ENCODE data around the gene RHAG. TPM values are rescaled to one million over a fixed set of nuclear protein-coding genes. Genes with fewer than 3 reads are reported as not detected.

RHAG gene
- total RNA-seq, 1 experiment from 2014 or later: 0.31 TPM

- POLR2A ChIA-PET: no interaction called here
- CTCF ChIA-PET: no interaction called here
- no peak for DNase-seq (ENCODE audit: low spot score)
- Mint-ChIP-seq H3K36me3 (peaks cover 4% of the 10 kb centered on the region; the same call in 1 of the 2 replicates), H3K27ac (no peak overlapping the region), H3K4me3 (no peak overlapping the region), H3K4me1 (no peaks in the 10 kb centered on the region), H3K27me3 (ENCODE audit: low read depth) (no peaks in the 10 kb centered on the region), H3K9me3 (peaks cover 15% of the 10 kb centered on the region)
- ATAC-seq: no peak
- no peak for TF ChIP-seq ESRRA (CRISPR knock-in tag; IDR thresholded peaks at IDR 0.05; ENCODE audit: borderline replicate concordance)
- TF ChIP-seq, protein P1, sequence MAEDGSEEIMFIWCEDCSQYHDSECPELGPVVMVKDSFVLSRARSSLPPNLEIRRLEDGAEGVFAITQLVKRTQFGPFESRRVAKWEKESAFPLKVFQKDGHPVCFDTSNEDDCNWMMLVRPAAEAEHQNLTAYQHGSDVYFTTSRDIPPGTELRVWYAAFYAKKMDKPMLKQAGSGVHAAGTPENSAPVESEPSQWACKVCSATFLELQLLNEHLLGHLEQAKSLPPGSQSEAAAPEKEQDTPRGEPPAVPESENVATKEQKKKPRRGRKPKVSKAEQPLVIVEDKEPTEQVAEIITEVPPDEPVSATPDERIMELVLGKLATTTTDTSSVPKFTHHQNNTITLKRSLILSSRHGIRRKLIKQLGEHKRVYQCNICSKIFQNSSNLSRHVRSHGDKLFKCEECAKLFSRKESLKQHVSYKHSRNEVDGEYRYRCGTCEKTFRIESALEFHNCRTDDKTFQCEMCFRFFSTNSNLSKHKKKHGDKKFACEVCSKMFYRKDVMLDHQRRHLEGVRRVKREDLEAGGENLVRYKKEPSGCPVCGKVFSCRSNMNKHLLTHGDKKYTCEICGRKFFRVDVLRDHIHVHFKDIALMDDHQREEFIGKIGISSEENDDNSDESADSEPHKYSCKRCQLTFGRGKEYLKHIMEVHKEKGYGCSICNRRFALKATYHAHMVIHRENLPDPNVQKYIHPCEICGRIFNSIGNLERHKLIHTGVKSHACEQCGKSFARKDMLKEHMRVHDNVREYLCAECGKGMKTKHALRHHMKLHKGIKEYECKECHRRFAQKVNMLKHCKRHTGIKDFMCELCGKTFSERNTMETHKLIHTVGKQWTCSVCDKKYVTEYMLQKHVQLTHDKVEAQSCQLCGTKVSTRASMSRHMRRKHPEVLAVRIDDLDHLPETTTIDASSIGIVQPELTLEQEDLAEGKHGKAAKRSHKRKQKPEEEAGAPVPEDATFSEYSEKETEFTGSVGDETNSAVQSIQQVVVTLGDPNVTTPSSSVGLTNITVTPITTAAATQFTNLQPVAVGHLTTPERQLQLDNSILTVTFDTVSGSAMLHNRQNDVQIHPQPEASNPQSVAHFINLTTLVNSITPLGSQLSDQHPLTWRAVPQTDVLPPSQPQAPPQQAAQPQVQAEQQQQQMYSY (CRISPR knock-in tag; IDR thresholded peaks at IDR 0.05): no peak
- no peak for TF ChIP-seq ATF3 (CRISPR knock-in tag; conservative IDR thresholded peaks at IDR 0.05)
- TF ChIP-seq RELA (CRISPR knock-in tag; IDR thresholded peaks at IDR 0.05; ENCODE audit: borderline replicate concordance): no peak
- TF ChIP-seq RORB (CRISPR knock-in tag; IDR thresholded peaks at IDR 0.05): no peak
- TF ChIP-seq ZNF425 (CRISPR knock-in tag; conservative IDR thresholded peaks at IDR 0.05): no peak
- no peak for TF ChIP-seq FOXP1 (CRISPR knock-in tag; IDR thresholded peaks at IDR 0.05; ENCODE audit: borderline replicate concordance)
- no peak for TF ChIP-seq CREM (CRISPR knock-in tag; IDR thresholded peaks at IDR 0.05)
- TF ChIP-seq CBFB (CRISPR knock-in tag; IDR thresholded peaks at IDR 0.05; ENCODE audit: low read depth): no peak
- no peak for TF ChIP-seq ZNF317 (CRISPR knock-in tag; IDR thresholded peaks at IDR 0.05; ENCODE audit: borderline replicate concordance, low read depth)
- TF ChIP-seq ZNF671 (CRISPR knock-in tag; IDR thresholded peaks at IDR 0.05): no peak
- no peak for TF ChIP-seq TP53 (CRISPR knock-in tag; IDR thresholded peaks at IDR 0.05)
- no peak for TF ChIP-seq JAZF1 (CRISPR knock-in tag; IDR thresholded peaks at IDR 0.05)
- no peak for TF ChIP-seq FOXJ3 (CRISPR knock-in tag; IDR thresholded peaks at IDR 0.05; ENCODE audit: borderline replicate concordance)
- no peak for TF ChIP-seq FOXP4 (CRISPR knock-in tag; IDR thresholded peaks at IDR 0.05)
- TF ChIP-seq, protein P2, sequence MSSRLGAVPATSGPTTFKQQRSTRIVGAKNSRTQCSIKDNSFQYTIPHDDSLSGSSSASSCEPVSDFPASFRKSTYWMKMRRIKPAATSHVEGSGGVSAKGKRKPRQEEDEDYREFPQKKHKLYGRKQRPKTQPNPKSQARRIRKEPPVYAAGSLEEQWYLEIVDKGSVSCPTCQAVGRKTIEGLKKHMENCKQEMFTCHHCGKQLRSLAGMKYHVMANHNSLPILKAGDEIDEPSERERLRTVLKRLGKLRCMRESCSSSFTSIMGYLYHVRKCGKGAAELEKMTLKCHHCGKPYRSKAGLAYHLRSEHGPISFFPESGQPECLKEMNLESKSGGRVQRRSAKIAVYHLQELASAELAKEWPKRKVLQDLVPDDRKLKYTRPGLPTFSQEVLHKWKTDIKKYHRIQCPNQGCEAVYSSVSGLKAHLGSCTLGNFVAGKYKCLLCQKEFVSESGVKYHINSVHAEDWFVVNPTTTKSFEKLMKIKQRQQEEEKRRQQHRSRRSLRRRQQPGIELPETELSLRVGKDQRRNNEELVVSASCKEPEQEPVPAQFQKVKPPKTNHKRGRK (CRISPR knock-in tag; IDR thresholded peaks at IDR 0.05; ENCODE audit: borderline replicate concordance): no peak
- TF ChIP-seq, protein P3, sequence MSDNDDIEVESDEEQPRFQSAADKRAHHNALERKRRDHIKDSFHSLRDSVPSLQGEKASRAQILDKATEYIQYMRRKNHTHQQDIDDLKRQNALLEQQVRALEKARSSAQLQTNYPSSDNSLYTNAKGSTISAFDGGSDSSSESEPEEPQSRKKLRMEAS (CRISPR knock-in tag; IDR thresholded peaks at IDR 0.05): no peak
- TF ChIP-seq EMX1 (CRISPR knock-in tag; IDR thresholded peaks at IDR 0.05): no peak
- TF ChIP-seq KAT7 (CRISPR knock-in tag; IDR thresholded peaks at IDR 0.05; ENCODE audit: borderline replicate concordance): no peak
- no peak for TF ChIP-seq NFATC4 (CRISPR knock-in tag; IDR thresholded peaks at IDR 0.05)
Observed at GRCh38 chr6:49579649-49580048, 57.0 kb downstream of the RHAG start.

All from WTC11 (cell line).